NCI-H1930 (cell line): ENCODE measurements around the gene P2RY12.
"Not testable (repeated sequence)": the region's sequence is repeated elsewhere in the genome, so short reads cannot be mapped to it uniquely, and the experiment has no call there.

Source experiments
- DNase-seq, 2 experiments: peaks; one replicate each; lab custom pipeline; 2025; lab: John Stamatoyannopoulos, UW

The P2RY12 gene

DNA sequence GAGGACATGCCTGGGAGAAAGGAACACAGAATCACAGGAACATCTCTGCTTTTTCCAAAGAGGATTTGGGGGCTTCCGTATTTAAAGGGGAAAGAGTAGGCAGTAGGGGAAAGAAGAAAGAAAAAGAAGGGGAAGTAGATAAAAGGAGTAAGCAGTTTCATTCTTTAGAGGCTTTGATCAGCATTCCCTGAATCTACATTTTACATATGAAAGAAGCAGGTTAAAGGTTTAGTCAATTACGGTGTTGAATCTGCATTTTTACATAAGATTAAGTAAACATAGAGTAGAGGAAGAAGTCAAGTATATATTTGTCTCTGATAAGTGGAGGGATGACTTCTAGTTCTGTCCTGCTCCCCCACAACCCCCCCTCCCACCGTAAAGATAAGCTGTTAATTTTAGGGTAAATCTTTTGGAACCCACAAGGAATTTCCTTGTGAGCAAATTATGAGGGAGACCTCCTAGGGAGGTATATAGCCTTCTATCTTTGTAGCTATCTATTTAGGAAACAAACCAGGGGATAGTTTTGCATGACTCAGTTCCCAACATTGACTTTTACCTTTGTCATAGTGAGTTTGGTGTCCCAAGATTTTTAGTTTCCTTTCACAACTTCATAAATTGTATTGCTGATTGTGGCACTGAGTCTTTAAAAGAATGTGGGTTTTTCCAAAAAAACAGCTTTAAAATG is 8.7 kb upstream of the P2RY12 start:
- no peak for DNase-seq

DNA sequence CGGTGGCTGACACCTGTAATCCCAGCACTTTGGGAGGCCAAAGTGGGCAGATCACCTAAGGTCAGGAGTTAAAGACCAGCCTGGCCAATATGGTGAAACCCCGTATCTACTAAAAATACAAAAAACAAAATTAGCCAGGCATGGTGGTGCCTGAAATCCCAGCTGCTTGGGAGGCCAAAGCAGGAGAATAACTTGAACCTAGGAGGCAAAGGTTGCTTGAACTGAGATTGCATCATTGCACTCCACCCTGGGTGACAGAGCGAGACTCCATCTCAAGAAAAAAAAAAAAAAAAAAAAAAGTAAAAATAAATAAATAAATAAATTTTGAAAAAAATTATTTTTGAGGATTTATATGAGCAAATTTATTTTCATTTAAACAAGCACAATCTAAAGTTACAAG is 7.6 kb upstream of the P2RY12 start:
- not testable (repeated sequence) for DNase-seq

DNA sequence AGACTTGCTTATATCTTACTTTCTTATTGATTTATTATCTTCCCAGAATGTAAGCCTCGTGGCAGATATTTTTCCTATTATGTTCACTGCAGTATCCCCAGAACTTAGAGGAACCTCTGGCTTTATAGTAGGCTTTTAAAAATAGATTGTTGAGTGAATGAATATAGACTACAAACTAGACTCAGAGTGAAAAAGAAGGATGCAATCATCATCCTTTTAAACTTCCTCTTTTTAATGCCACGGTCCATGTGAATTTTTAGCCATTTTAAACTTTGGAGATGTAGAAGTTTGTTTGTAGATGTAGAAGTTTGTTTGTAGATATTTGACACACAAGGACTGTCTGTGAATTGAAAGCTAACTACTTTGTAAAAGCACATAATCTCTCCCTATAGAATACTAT is 7.2 kb upstream of the P2RY12 start:
- no peak for DNase-seq

DNA sequence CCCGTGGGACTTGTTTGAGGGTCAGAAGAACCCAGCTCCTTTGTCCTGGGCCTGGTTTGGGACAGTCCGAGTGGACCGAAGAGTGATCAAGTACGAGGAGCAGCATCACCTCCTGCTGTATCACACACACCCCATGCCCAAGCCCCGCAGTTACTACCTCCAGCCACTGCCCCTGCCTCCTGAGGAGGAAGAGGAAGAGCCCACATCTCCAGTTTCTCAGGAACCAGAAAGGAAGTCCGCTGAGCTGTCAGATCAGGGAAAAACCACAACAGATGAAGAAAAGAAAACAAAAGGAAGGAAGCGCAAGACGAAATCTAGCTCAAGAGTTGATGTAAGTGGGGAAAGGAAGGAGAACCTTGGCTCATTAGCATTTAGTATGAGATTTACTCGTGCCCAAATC is 3.3 kb upstream of the P2RY12 start:
- DNase-seq: no peak

DNA sequence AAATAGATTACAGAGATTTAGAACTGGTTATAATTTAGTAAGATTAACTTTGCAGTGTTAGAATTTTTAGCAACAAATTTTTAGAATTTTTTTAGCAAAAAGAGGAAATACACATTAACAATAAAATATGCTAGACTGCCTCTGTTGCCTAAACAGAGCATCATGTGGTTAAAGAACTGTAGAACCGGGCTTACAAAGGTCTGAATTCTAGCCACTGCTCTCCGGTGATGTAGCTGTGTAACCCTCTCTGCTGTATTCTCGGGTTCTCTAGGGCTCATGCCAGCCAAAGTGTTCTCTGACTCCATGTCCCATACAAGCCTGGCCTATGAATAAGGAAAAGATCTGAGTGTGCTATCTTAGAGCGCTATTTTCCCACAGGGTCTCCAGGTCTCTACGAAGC is 2.9 kb upstream of the P2RY12 start:
- no peak for DNase-seq

DNA sequence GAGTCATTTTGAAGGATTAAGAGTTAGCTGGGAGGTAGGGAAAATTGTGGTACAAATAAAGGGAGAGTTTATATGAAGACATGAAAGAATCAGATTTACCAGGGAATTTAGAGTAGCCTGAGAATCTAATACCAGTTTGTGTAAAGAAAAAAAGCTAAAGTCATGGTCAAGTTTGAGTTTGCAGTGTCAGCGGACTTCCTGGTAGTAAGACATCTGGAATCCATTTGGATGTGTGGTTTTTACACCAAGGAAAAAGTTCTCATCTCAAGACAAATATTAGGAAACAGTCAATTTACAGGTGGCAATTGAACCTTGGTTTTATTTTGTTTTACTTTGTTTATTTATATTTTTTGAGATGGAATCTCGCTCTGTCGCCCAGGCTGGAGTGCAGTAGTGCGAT is 1.5 kb upstream of the P2RY12 start:
- DNase-seq: no peak

DNA sequence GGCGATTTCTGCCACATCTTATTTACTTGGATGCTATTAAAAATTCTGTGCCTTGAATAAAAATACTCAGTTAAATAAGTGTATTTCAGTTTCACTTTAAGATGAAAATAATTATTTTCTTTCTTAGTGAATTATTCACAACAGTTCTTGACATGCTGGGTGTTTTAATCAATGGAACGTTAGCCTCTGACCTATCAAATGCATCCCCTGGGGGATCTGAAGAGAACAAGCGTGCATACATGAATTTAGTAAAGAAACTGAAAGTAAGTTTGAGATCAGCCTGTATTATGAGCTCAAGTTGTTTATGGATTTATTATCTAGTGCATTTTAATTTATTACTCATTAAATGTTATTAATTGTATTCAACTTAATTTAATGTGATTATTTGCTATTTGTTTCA is 597 bp downstream of the P2RY12 start:
- no peak for DNase-seq

DNA sequence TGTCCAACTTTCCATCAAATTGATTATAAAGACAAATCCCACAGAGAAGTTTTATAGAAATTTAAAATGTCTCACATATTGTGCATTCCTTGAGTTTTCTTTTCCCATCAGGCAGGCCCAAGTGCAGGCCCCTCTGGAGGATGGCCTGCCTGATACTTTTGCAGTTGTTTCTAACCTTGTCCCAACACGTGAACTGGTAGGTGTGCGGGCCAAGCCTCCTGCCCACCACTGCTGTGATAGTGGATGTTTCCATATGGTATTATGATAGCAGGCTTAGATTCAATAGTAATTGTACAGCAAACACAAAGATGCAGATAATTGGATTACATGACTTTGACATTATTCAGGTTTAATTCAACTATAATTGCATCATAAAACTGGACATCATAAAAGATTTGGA is 1.4 kb downstream of the P2RY12 start:
- no peak for DNase-seq

DNA sequence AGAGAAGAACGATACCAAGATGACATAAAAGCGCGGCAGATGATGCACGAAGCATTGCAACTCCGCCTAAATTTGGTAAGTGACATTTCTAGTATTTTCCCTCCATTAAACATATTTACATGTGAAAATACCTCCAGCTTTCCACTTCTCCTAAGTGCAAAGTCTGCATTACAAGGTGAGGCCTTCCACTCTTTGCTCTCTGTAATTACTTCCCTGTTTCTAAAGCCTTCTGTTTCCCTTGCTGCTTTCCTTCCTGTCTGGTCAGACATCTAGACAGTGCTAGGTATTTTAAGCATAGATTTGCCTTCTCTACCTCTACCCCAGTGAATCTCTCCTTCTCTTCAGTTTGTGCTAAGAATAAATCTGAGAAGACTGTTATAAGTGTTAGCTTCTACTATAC is 1.9 kb downstream of the P2RY12 start:
- DNase-seq: no peak

DNA sequence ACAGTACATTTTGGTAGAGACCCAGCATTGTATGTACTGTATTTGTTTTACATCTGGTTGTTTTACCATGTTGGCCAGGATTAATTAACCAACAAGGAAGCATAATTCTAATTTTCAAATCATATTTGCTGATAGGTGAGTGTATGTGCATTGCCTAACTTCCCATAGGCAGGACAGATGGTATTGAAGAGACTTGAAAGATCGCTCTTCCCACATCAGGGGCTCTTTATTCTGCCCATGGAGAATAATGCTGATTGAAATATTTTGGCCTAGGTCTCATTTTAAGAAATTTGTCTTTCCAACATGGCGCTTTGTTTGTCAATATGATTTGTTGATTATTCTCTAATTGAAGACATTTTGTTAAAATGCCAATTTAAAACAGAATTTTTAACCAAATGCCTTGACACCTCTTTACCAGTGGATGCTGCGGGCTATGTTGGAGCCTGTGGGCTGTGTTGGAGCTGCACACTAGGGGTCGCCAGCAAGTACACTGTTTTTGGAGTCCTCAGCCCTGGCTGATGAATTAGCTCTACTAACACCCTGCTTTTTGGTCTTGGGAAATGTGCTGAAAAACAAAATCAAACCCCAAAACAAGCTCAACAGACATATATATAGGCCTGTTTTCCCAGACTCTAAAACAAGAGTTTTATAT is 5.3 kb downstream of the P2RY12 start:
- no peak for DNase-seq

DNA sequence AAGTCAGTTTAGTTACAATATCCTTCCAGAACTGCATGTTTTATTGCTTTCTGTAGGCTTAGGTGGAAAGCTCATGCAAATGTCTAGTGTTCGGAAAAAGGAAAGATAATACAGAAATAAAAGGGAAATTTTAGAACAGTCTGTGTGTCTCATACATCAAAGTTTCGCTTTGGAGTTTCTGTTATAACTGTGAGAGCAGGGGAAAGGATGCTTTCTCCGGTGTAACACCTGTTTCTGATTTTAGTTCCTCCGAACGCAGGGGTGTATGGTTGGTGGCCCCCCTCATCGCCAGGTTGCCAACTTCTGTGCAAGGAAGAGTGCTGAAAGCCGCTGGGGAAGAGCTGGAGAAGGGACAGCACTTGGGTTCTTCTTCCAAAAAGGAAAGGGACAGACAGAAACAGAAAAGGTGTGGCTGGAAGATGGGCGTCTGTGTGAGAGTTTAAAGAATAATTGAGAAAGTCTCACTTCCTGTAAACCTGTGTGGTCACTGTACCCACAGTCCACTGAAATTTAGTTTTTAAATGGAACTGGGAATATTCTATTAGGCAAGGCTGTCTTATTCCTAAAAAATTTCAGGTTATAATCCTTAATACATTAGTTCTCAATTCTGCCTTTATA is 6.7 kb downstream of the P2RY12 start:
- no peak for DNase-seq

DNA sequence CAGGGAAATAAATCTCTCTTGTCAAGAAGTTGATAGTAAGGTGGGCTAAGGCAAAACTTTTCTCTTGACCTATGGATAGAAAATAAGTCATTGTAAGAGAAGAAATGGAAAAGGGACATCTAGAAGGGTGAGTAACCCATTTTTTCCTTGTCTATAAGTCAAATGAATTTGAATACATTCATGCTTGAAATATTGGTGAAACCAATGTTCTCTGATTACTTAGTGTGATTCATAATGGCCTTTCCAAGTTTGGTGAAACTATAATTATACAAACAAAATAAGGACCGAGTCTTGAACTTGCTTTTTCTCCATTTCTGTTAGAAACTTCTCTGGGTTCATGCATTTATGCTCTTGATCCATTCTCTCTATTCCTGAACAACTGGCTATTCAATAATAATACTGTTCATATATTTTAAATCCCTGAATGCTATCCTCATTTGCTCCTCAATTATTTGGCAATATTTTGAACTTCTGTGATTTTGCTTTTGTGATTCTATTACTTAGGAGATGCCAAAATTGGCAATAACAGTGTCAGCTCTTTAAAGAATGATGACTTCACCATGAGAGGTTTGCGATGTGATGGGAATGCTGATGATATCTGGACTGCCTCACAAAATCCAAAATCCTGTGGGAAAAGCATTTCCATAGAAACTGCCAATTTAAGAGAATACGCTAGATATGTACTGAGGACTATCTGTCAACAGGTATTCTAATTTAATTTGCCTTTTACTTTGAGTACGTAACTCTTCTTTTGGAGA is 12.3 kb downstream of the P2RY12 start:
- DNase-seq: no peak

DNA sequence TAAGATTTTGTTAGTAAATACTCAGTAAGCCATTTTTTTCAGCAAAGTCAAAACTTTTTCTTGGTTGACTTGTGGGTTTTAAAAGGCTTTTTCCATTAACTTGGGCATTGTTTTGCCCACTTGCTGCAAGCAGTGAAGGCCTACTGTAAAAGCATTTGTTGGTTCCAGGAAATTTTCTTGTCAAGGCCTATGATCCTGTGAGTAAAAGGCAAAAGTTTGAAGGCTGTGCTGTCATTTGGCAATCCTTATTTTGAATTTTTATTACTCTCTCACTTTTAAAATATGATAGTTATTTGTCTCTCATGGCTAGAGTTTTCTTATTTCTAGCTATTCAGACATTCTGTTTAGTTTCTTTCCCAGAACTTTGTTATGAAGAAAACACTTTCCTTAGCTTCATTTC is 13.0 kb downstream of the P2RY12 start:
- no peak for DNase-seq

DNA sequence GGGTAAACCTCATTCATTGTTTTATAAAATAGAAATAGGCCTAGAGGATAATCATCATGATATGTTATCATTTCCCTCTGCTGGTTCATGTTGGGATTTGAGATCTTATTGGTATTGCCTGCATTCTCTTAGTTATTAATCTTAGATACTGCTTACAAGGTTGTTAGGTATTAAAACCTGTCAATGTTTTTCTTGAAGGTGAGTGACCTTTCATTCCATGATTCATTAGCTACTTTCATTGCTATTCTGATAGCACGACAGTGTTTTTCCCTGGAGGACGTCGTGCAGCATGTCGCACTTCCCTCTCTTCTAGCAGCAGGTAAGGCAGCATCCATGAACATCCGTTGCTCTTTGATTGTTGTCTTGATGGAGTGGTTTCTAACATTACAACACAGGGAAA is 17.1 kb downstream of the P2RY12 start:
- DNase-seq: no peak

DNA sequence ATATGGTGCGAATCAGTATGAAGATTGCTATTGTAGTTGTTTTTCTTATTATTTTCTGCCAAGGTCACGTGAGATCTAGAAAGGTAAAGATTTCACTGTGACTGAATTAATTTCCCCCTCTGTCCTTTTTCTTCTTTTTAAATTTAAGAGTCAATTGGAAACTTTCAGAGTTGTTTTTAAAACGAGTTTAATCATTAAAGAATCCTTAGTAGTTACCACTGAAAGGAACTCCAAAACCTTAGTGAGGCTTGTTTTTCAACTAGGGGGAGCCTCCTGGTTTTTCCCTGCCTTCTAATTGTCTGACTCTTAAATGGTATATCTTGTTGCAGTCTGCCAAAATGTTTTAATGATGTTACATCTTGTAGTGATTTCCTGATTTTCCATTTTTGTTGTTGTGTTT is 17.6 kb downstream of the P2RY12 start:
- DNase-seq: no peak

DNA sequence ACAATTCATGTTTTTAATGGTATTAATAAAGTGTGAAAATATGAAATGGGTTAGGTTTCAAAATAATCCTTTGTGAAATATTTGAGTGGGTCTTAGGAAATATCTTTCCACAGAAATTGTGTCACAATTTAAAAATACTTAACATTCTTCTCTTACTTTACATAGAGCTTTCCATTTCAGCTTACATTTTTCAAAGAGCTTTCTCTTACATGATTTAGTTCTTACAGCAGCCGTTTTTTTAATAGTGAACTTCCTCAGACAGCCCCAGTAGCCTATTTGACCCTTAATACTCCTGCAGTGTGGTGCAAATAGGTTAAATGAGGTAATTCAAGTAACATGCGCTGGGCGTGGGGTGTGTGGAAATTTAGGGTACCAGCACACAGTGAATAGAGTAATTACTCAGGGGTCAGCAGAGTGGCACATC is 21.8 kb downstream of the P2RY12 start:
- no peak for DNase-seq

DNA sequence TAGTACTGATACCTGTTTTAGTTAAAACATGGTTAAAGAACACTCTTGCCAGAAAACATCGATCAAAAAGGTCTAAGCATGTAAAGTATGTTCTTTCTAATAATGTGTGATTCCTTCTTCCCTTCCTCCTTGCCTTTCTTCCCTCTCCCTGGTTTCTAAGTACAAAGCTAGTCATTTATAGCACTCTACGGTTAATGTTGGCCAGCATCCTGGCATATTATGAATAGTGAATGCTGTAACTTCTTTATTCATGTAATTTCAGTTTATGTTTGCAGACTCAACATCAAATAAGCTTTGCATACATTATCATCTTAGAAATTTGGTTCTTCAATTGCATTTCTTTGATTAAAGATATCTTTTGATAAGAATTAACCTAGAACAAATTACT is 27.1 kb downstream of the P2RY12 start:
- DNase-seq: no peak

DNA sequence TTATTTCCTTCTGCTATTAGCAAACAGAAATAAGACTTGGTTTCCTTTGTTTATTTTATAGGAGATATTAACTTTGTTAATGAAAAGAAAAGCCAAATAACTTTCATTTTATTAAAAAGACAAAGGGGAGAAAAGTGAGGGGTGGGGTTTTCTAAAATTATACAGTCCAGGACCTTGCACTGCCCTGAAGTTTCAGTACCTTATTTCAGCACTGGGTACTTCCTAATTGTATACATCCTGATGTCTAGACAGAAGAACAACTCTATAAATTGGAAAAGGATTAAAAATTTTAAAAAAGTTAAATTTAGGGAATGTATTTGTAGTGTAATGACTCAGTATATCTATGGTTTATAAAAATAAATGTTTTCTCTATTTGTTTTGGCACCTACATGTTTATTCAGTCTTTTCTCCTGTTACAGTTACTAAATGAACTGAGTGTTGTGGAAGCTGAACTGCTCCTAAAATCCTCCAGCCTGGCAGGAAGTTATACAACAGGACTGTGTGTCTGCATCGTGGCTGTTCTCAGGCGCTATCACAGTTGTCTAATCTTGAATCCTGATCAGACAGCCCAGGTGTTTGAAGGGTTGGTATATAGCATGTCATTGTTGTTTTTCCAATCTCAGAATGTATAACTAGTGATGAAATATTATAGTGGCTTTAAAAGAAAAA is 27.6 kb downstream of the P2RY12 start:
- DNase-seq: no peak

DNA sequence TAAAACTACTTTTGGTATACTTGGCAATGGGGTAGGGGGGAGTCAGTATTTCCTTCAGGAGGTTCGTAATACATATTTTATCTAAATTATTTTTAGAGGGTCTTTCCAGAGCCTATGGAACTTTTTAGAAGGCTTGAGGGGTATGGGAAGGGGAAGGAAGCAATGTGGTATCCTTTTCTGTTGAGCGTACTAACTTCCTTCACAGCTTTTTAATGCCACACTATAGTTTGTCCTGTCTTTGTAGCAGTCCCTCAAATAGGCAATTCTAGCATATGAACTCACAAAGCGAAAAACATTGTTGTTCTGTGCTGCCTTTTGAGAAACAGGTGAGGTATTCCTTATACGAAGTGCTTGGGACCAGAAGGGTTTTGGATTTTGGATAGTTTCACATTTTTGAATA is 32.9 kb downstream of the P2RY12 start:
- no peak for DNase-seq

DNA sequence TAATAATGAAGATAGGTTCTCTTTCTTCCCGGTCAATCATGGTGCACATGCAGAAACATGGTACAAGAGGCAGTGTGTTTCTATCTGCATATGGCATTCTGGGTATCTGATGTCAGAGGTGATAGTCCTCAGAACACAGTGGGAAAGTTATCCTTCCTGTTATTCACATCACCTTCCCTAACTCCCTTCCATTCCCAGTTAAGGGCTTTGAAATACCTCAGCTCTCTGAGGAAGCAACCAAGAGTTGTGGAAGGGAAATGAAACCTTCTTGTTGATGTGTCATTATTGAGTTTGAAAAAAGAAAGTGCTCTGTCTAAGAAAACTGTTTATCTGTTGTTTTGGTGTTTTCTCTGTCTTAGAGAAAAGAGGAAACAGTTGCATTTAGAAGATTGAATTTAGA is 33.3 kb downstream of the P2RY12 start:
- DNase-seq: no peak

DNA sequence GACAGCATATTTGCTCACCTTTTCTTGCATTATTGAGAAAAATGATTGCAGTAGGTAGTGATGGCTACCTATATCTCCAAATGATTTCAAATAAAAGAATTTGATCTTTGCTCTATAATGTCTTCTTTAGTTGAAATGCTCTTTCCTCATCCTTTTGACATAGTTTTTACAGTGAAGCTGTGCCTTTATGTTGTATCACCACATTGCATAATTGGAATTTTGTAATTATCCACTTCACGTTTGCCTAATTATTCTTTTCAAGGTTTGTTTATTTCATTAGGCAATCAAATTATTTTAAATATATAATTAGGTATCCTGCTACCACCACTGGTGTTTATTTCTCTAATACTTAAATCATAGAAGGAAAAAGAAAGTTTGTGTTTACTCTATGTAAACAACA is 33.9 kb downstream of the P2RY12 start:
- no peak for DNase-seq

DNA sequence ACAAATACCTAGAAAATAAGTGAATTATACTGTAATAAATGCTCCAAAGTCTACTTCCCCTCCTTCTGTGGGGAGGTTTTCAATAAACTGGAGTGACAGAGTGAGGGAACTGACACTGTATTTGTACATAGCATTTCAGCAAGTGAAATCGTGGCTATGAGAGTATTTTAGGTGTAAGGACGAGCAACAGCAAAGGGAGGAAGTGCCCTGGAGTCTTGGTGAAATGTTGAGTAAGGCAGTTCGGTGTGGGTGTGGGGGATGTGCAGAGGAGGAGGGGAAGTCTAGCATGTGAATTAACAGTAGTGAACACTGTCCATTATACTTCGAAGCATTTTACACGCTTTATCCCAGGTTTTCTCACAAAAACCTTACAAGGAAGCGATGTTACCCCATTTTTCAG is 37.1 kb downstream of the P2RY12 start:
- no peak for DNase-seq
